Gastroesophageal sphincter (tissue), 3 donors: ENCODE measurements around the gene KCNN3.

ENCODE experiments used
- EP300 ChIP-seq: sonication (generic); formaldehyde crosslinking; IDR thresholded peaks from one replicate; pipeline ENCODE4 v1.6.1; 2017; ENCODE audit warnings: antibody characterized with exemption, mild to moderate bottlenecking
- POLR2AphosphoS5 ChIP-seq: sonication (generic); formaldehyde crosslinking; IDR thresholded peaks from one replicate; pipeline ENCODE4 v1.6.1; 2017; ENCODE audit warnings: antibody characterized with exemption
- TF ChIP-seq, protein P1 (sequence below), 4 experiments: fragments of 200-600 bp in 2 of 4; fragments of 450-650 bp in 2 of 4; sonication (generic) in 1 of 4; IDR thresholded peaks; one replicate each; pipeline ENCODE4 v1.5.1; 2017 to 2019; ENCODE audit warnings: antibody characterized with exemption in 4 of 4, mild to moderate bottlenecking in 2 of 4, moderate library complexity in 2 of 4

DNA sequence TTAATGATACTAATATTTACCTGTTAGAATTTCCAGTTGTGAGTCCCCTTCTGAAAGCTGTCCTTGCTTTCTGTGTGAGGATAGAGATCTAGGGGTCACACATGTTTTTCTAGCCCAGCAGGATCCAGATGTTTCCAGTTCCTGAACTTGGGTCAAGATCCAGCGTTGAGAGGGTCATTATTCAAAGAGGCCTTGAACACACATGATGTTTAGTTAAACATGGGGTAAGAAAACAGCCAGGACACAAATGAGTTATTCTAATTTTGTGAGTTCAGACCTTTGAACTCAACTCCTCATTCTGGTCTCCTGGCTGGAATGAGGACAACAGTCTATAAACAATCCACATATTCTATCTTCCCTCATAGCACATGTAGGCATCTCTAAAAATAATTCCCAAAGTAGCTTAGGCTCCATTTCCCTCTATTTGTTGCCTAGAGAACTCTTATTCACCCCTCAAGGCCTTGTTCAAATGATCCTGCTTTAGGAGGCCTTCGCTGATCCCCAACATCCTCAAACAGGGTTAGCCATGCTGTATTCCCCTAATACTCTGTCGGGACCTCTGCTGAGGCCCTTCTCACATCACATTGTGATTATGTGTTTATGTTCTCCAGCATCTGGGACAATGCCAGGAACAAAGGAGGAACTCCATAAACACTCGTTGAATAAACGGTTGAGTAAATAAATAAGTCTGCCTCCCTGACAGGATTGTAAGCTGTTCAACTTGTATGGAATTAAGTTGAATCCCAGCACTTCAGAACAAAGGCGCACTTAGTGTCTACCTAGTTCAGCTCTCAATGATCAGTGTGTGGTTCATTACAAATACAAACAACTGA lies 15.0 kb upstream of the KCNN3 start:
- no peak for TF ChIP-seq EP300
- TF ChIP-seq, protein P1, sequence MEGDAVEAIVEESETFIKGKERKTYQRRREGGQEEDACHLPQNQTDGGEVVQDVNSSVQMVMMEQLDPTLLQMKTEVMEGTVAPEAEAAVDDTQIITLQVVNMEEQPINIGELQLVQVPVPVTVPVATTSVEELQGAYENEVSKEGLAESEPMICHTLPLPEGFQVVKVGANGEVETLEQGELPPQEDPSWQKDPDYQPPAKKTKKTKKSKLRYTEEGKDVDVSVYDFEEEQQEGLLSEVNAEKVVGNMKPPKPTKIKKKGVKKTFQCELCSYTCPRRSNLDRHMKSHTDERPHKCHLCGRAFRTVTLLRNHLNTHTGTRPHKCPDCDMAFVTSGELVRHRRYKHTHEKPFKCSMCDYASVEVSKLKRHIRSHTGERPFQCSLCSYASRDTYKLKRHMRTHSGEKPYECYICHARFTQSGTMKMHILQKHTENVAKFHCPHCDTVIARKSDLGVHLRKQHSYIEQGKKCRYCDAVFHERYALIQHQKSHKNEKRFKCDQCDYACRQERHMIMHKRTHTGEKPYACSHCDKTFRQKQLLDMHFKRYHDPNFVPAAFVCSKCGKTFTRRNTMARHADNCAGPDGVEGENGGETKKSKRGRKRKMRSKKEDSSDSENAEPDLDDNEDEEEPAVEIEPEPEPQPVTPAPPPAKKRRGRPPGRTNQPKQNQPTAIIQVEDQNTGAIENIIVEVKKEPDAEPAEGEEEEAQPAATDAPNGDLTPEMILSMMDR (IDR thresholded peaks at IDR 0.05): no peak
- TF ChIP-seq POLR2AphosphoS5: no peak
